ENCODE results near the gene MCU.
"Not testable (repeated sequence)": the region's sequence is repeated elsewhere in the genome, so short reads cannot be mapped to it uniquely, and the experiment has no call there.

MCU gene

DNA sequence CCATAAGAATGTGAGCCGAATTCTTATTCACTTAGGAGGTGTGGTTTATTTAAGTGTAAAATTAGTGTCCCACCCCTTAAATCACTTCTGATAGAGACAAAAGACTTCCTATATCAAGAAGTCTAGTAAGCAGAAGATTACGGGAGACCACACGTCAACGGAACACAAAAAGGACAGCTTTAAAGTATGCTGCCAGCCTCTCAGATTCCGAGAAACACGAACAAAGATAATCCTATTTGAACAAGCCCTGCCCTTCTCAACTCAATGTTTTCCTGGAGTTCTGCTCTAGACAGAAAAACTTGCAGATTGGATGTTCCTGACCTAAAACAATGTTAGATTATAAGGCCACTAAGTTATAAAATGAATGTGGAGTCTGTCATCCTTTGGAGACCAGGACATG is 4.9 kb upstream of the MCU start:
- DNase-seq (ENCODE audit: low read depth in 2 of 2): no peak

DNA sequence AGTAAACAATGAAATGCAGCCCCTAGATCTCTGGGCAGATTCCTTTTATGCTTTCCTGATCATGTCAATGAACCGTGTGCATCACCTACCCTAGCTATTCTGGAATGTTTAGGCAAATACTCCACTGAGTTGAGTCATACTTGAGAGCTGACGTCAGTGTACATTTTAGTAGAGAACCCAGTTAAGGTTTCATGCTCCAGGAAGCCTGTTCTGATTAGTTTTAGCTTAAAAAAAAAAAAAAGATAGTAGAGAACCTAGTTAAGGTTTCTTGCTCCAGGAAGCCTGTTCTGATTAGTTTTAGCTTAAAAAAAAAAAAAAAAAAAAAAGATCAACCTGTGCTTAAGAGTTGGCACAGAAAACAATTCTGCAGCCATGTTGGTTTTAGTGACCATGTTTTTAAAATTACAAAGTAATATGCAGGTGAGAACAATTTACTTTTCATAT is 3.7 kb upstream of the MCU start:
- peak; percentile 72 to 73 for DNase-seq (ENCODE audit: low read depth in 2 of 2)

DNA sequence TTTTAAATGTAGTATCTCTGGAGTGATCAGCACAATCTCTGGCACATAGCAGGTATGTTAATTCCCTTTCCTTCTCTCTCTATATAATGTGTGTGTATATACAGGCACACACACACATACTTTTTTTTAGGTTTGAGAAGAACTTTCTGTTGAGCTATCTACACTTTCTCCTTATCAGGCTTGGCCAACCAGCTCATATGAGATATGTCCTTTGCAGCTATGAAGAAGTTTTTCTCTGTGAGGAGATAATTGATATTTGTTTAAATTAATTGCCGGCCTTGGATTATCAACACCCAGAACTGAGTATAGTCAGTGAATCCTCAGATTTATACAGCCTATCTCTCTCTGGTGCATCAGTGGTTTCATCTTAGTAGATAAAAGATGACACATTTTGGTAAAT is 2.3 kb upstream of the MCU start:
- no peak for DNase-seq (ENCODE audit: low read depth in 2 of 2)

DNA sequence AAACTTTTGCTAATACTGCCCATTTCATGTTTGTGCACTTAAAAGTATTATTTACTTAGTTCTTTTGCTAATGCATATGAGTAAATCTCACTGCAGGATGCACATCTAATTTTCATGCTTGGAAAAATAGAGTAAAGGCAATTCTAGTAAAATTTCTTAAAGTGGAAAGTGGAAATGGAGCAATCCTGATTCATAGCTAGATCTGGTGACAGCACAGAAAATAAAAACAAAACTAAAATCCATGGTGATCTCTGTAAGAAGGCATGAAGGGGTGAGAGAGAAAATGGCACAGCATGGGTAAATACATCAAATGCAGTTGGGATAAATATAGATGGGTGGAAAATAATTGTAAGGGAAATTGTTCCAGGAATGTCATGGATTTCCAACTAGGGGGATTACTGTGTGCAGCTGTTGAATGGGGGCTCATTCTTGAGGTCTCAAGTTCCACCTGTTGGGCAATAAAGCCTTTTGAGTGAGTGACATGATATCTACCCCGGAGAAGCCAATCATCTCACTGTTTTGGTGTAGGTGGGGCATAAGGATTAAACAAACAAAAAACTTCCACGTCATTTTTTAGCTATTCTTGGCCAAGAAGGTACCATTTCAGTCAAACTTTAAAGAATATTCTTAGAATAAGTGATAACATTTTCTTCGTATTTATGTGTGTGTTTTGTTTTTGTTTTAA is 1.7 kb upstream of the MCU start:
- DNase-seq (ENCODE audit: low read depth in 2 of 2): no peak

DNA sequence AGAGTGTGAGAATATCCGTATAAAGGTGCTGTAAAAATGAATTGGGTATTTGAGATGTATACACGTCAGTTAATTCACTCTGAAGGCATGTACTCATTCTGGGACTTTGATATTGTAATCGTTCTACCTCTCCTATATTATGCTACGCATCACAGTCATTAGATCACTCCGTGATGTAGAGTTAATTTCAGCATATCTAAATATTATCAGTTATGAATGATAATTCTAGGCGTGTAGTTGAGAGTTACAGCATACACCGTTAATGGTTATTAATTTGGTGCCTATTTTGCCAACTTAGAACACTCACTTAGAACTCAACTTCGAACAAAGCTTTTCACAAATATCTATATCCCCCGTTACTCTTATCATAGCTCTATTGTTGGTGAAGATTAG is 477 bp upstream of the MCU start:
- DNase-seq (ENCODE audit: low read depth in 2 of 2): no peak

DNA sequence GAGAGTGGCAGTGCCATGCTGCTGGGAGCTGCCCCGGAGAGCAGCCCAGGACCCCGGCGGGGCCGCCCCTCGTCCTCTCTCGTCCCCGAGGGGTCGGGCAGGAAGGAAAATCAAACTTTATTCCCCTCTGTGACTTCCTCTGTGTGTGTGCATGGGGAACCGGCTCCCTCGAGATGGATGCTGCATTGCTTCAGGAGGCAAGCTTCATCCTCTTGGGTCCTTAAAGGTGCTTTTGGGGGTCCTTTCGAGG is 726 bp downstream of the MCU start:
- DNase-seq (ENCODE audit: low read depth in 2 of 2): no peak

DNA sequence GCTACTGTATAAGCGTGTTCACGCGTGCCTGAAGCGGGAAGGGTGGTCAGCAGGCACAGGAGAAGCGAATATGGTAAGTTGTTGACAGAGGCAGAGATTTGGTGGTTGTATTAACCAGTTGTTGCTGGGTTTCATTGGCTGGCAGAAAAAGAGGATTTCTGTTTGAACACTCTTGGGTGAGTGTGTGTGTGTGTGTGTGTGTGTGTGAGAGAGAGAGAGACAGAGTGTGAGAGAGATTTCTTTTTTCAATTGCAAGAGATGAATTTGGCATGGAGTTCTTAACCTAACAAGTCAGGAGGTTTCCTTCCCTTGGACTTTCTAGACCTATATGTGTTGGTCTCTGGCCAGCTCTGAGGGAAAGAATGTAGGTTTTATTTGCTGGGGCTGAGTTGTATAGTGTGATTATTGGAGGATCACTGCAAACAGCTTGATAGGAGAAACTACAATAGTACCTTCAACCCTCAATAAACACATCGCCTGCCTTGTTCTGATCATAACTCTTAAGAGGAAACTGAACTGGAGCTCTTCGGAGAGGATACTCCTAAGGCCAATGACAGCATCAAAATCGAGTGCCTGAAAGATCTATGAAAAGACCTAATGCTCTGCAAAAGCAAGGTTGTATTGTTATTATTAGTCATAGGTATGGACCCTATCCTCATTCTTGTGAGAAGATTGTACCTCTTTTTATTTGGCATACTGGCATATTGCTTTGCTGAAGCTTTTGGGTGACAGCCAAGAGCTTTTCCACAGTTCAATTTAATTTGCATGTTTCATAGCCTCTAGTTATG is 1.2 kb downstream of the MCU start:
- DNase-seq (ENCODE audit: low read depth in 2 of 2): no peak

DNA sequence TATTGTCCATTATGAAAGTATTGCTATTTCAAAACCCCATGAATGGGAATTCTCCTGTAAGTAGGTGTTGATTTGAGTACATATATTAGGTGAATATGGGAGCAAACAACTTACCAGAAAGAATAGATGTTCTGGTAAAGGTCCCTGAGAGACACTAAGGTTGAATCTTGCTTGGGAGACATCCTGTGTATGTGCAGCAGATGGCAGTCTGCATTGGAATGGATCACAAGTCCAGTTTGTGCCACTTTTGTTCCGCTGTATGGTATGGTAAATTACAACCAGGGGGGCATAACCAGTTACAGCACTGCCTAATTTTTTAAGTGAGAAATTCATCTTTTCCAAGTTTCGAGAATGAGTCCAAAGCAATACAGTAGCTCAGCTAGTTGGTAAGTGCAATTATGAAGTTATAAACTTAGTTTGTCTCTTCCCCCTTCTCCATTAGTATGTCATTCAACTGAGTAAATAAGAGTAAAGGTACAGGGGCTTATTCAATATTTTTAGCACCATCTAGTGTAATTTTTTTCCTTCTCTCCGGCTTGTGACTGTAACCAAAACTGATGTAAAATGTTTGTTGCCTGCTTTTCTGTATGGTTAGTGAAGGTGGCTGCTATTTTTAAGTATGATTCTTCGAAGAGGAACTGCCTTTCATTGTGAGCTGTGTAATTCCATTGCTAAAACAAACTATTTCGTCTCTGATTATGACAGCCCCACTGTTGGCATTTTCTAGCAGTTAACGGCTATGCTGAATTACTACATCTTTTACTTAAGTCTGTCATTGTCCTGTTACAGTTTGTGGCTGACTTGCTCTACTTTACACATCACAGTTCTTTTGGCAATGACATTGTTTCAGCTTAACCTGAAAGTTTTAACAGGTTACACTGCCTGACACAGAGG is 2.8 kb downstream of the MCU start:
- DNase-seq (ENCODE audit: low read depth in 2 of 2): no peak

DNA sequence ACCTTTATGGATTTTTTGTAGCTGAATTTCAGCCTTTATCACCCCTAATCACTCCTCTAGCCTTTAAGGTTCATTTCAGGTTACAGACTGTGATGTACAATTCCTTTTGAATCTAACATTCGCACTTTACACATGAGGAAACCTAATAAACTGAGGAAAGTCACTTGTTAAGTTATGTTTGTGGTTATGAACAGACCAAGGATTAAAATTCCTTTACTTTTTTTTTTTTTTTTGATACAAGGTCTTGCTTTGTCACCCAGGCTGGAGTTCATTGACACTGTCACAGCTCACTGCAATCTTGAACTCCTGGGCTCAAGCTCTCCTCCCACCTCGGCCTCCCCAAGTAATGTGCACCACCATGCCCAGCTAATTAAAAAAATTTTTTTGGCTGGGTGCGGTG is 3.6 kb downstream of the MCU start:
- DNase-seq (ENCODE audit: low read depth in 2 of 2): no peak

DNA sequence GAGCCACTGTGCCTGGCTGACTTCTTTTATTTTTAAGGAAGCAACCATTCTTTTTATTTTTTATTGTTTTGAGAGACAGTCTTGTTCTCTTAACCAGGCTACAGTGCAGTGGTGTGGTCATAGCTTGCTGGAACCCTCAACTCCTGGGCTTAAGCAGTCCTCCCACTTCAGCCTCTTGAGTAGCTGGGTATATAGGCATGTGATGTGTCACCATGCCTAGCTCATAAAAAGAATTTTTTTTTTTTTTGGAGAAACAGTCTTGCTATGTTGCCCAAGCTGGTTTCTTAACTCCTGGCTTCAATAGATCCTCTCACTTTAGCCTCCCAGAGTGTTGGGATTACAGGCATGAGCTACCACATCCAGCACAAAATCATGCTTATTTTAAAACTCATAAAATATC is 5.8 kb downstream of the MCU start:
- DNase-seq (ENCODE audit: low read depth in 2 of 2): no peak

DNA sequence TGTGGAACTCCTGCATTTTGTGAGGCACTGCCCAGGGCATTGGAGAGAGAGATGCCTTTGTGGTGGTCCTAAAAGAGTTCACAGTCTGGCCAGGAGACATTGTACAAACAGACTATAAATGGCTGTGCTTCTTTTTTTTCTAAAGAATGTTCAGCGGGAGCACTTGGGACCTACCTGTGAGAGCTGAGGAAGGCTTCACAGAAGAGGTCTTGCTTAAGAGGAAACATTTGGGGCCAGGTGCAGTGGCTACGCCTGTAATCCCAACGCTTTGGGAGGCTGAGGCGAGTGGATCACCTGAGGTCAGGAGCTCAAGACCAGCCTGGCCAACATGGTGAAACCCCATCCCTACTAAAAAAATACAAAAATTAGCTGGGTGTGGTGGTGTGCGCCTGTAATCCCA is 10.5 kb downstream of the MCU start:
- not testable (repeated sequence) for DNase-seq (ENCODE audit: low read depth in 2 of 2)

DNA sequence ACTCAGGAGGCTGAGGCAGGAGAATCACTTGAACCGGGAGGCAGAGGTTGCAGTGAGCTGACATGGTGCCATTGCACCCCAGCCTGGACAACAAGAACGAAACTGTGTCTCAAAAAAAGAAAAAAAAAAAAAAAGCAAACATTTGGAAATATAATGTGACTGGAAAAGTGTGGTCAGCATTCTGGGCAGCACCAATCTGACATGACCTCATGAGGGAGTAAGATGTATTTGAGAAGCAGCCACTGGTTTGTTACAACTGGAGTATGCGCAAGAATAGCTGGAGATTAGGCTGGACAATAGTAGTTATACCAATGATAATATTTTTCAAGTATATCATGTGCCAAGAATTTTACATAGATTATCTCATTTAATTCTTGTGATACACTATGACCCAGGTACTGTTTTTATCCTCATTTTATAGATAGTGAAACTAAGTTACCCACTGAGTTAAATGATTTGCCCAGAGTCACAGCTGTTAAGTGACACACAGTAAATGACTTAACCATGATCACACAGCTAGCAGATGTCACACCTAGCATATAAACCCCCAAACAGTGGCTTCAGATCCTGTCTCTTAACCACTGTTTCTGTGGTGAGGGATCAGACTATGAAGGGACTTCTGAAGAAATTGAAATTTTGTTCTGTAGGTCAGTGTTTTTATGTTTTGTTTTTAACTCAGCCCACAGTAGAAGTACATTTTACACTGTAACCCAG is 11.1 kb downstream of the MCU start:
- DNase-seq (ENCODE audit: low read depth in 2 of 2): no peak

DNA sequence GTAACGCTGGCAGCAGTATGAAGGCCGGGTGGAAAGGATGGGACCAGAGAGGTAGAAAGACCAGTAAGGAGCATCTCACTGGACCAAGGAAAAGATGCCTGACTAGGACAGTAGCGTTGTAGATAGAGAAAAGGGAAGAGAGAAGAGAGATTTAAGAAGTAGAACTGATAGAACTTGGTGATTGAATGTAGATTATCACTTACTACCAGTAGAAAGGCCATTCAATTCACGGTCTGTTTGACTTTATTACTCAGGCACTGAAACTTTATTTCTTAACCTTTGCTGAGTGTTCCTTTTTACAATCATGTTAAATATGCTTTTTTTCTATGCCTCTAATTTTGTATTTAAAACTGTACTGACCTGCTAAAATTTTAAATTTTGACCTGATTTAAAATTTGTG is 12.2 kb downstream of the MCU start:
- no peak for DNase-seq (ENCODE audit: low read depth in 2 of 2)

DNA sequence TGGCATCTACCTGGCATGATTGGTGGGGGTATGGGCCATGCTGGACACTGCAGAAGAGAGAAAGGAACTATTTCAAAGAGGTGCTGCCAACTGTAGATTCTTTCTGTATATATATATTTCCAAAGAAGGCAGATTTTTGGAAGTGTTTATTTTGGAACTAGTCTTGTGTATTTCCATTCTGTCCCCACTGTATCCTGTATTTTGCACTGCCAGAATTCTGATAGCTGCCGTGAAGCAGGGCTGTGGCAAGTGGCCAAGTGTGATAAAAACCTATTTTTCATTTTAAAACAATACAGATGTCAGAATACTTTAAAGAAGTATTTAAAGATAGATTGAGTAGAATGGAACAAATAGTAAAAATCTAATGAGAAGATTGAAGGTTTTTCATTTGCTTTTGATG is 17.1 kb downstream of the MCU start:
- no peak for DNase-seq (ENCODE audit: low read depth in 2 of 2)

DNA sequence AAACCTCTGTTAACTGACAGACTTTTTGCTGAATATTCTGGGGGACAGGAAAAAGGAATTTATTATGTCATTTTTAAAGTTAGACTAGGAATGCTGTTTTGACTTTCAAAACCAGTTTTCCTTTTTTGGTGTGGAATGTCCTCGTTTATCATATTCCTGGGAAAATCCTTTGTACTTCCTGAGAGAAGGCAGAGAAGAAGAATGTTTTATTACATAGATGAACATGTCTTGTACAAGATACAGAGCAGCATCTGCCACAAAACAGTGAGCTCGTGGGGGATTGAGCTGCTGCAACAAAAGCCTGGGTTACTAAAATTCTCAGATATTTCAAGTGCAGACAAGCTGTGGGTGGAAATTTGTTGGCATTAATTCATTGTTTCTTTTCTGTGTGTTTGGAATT is 20.2 kb downstream of the MCU start:
- peak; percentile 77 to 80 for DNase-seq (ENCODE audit: low read depth in 2 of 2)

DNA sequence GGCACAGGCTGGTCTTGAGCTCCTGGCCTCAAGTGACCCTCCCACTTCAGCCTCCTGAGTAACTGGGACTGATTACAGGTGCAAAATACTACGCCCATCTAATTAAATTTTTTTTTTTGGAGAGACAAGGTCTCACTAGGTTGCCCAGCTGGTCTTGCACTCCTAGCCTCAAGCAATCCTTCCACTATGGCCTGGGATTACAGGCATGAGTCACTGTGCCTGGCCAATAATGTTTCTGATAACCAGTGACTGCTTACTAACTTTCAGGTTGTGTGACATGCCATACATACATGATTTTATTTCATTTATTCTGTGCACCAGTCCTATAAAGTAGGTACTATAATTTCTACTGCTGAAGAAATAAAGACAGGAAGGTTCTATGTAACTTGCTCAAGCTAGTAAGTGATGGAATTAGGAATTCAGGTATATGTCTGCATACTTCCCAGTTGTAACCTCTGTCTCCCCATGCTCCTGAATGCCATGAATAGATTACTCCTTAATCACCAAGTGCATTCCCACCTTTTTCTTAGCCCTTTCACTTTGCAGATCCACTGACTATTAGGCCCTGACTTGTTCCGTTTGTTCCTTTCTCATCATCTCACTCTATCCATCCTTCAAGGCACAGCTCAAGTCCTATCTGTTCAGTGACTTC is 28.1 kb downstream of the MCU start:
- DNase-seq (ENCODE audit: low read depth in 2 of 2): no peak

DNA sequence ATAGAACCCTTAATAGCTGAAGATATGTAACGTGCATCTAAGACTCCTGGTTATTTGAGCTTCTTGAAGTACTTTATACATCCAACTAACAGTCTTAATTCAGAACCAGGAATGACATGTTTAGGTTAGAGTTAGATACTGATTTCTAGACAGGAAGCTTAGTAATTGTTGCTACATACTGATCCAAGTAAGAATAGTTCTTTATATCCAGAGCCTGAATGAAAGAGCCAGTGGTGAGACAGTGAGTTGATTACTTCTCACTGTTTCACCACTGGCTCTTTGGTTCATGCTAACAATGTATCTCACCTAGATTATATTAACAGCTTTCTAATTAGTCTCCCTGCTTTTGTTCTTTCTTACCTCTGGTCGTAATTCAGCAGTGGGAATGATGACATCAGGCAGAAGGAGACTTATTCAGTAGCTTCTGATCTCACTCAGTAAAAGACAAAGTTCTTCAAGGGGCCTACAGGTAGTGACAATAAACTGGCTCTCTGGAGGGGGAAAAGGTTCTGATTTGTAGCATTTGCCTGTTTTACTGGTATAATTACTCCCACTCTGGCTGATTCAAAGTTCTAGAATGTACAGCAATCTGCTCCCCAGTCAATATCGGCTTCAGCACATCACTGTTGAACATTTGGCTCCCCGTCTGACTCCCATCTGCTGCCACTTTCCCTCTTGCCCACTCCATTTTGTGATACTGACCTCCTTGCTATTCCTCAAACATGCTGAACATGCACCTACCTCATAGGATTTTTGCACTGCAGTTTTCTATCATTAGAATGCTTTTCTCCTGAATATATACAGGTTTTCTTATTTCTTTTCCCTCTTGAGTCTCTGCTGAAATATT is 29.1 kb downstream of the MCU start:
- DNase-seq (ENCODE audit: low read depth in 2 of 2): no peak

DNA sequence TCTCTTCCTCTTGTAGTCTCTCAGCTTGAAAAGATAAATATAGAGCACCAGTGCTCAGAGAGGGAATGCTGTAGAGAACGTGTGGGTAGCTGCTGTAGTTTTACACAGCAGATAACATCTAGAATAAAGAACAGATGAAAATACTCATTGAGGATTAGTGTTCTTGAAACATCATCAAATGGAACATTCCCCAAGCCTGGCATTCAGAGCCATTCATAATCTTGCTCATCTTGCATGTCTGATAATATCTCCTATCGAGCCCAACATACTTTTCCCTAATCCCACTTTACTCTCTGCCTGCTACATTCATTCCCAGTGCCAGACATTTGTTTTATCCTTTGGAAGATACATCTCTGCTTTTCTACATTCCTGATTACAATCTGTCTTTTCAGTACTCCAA is 35.2 kb downstream of the MCU start:
- DNase-seq (ENCODE audit: low read depth in 2 of 2): peak; percentile 43 to 44

DNA sequence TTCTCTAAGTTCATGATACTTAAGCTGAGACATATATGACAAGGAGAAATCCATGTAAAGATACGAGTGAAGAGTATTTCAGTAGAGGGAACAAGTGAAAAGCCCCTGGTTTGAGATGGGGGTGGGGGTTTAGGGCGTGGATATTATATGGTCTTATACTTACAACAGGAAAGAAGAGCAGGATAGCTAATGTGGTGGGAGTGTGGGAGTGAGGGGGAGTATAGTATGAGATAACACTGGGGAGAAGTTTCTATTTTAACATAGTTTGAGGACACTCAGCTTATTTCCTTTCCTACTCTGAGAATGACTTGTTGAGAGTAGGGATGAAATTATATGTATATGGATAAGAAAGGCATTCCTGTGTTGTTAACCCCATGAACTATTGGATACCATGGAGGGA is 36.5 kb downstream of the MCU start:
- DNase-seq (ENCODE audit: low read depth in 2 of 2): no peak

DNA sequence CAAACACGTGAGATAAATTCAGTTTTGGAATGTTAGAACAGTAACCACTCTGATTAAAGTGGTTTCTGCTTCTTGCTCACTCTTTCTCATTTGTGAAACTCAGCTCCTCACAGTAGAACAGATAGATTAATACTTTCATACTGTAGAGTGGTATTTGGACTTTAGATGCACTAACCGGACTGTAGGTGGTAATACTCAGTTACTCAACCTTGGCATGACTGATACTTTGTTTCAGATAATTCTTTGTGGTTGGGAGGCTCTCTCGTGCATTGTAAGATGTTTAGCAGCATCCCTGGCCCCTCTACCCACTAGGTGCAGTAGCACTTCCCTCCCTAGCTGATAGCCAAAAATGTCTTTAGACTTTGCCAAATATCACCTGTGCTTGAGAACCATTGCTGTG is 37.6 kb downstream of the MCU start:
- DNase-seq (ENCODE audit: low read depth in 2 of 2): no peak

DNA sequence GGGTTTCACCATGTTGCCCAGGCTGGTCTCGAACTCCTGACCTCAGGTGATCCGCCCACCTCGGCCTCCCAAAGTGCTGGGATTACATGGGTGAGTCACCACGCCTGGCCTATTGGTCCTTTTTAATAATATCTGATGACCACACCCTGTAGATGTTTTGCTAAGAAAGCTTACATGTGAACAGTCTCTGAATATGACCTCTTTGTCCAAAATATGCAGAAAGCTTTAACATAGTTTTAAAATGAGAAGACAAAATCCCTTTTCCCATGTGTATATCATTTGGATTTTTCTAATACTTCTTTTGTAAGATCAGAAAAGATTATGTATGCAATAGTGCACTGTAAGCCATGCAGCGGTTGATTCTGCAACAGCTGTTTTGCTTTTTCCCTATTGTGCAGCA is 38.5 kb downstream of the MCU start:
- DNase-seq (ENCODE audit: low read depth in 2 of 2): peak; percentile 59 to 70
